ENCODE results near the gene ZYG11A.
A peak's percentile ranks its signal among the peaks of the same experiment; 100 is the strongest.

Gene ZYG11A

GRCh38 chr1:52917156-52917555 is 74.6 kb downstream of the ZYG11A start:
- no peak for TF ChIP-seq CTCF (IDR thresholded peaks at IDR 0.05; ENCODE audit: poor library complexity, severe bottlenecking)
- no peaks in the 10 kb centered on the region for H3K4me1 ChIP-seq (ENCODE audit: insufficient read depth, poor library complexity, severe bottlenecking)
- H3K4me3 ChIP-seq (ENCODE audit: severe bottlenecking), result no peak overlapping the region
- H3K9me3 ChIP-seq (ENCODE audit: severe bottlenecking), result no peaks in the 10 kb centered on the region
- no peaks in the 10 kb centered on the region for H3K27me3 ChIP-seq (ENCODE audit: insufficient read depth, poor library complexity, severe bottlenecking)
- no peaks in the 10 kb centered on the region for H3K36me3 ChIP-seq (ENCODE audit: low read depth)
- ATAC-seq (ENCODE audit: low read depth) (no peak), DNase-seq (ENCODE audit: low spot score) (no peak)
- H3K27ac ChIP-seq (ENCODE audit: poor library complexity, severe bottlenecking), result no peak overlapping the region

- Histone ChIP-seq H3K4me3 (ENCODE audit: severe bottlenecking) (no peak overlapping the region), H3K36me3 (ENCODE audit: low read depth) (no peaks in the 10 kb centered on the region), H3K27me3 (ENCODE audit: insufficient read depth, poor library complexity, severe bottlenecking) (no peaks in the 10 kb centered on the region), H3K27ac (ENCODE audit: poor library complexity, severe bottlenecking) (no peak overlapping the region), H3K9me3 (ENCODE audit: severe bottlenecking) (no peaks in the 10 kb centered on the region), H3K4me1 (ENCODE audit: insufficient read depth, poor library complexity, severe bottlenecking) (no peaks in the 10 kb centered on the region)
- ATAC-seq (ENCODE audit: low read depth) (no peak), DNase-seq (ENCODE audit: low spot score) (no peak)
- TF ChIP-seq CTCF (IDR thresholded peaks at IDR 0.05; ENCODE audit: poor library complexity, severe bottlenecking), result no peak
These were observed 75.0 kb downstream of the ZYG11A start for GRCh38 chr1:52917581-52917980.

- H3K36me3 ChIP-seq (ENCODE audit: low read depth), result no peaks in the 10 kb centered on the region
- no peak for TF ChIP-seq CTCF (IDR thresholded peaks at IDR 0.05; ENCODE audit: poor library complexity, severe bottlenecking)
- H3K27me3 ChIP-seq (ENCODE audit: insufficient read depth, poor library complexity, severe bottlenecking), result no peaks in the 10 kb centered on the region
These were observed 75.6 kb downstream of the ZYG11A start for GRCh38 chr1:52918201-52918600.

GRCh38 chr1:52919051-52919722 is 76.6 kb downstream of the ZYG11A start:
- no peaks in the 10 kb centered on the region for H3K9me3 ChIP-seq (ENCODE audit: severe bottlenecking)
- H3K36me3 ChIP-seq (ENCODE audit: low read depth), result no peaks in the 10 kb centered on the region
- H3K4me1 ChIP-seq (ENCODE audit: insufficient read depth, poor library complexity, severe bottlenecking), result no peaks in the 10 kb centered on the region
- no peaks in the 10 kb centered on the region for H3K27me3 ChIP-seq (ENCODE audit: insufficient read depth, poor library complexity, severe bottlenecking)
- DNase-seq (ENCODE audit: low spot score) (no peak), ATAC-seq (ENCODE audit: low read depth) (peak; percentile 25; the same call in 1 of the 3 replicates)
- TF ChIP-seq CTCF (IDR thresholded peaks at IDR 0.05; ENCODE audit: poor library complexity, severe bottlenecking), result no peak
- no peak overlapping the region for H3K4me3 ChIP-seq (ENCODE audit: severe bottlenecking)
- no peak overlapping the region for H3K27ac ChIP-seq (ENCODE audit: poor library complexity, severe bottlenecking)

More at GRCh38 chr1:52918201-52918600, 75.6 kb downstream of the ZYG11A start:
- DNase-seq (ENCODE audit: low spot score) (no peak), ATAC-seq (ENCODE audit: low read depth) (no peak)
- Histone ChIP-seq H3K4me3 (ENCODE audit: severe bottlenecking) (no peak overlapping the region), H3K4me1 (ENCODE audit: insufficient read depth, poor library complexity, severe bottlenecking) (no peaks in the 10 kb centered on the region), H3K27ac (ENCODE audit: poor library complexity, severe bottlenecking) (no peak overlapping the region), H3K9me3 (ENCODE audit: severe bottlenecking) (no peaks in the 10 kb centered on the region)

- H3K9me3 ChIP-seq (ENCODE audit: severe bottlenecking), result no peaks in the 10 kb centered on the region
- no peak overlapping the region for H3K27ac ChIP-seq (ENCODE audit: poor library complexity, severe bottlenecking)
- H3K27me3 ChIP-seq (ENCODE audit: insufficient read depth, poor library complexity, severe bottlenecking), result no peaks in the 10 kb centered on the region
- H3K4me1 ChIP-seq (ENCODE audit: insufficient read depth, poor library complexity, severe bottlenecking), result no peaks in the 10 kb centered on the region
- no peak overlapping the region for H3K4me3 ChIP-seq (ENCODE audit: severe bottlenecking)
- no peaks in the 10 kb centered on the region for H3K36me3 ChIP-seq (ENCODE audit: low read depth)
- TF ChIP-seq CTCF (IDR thresholded peaks at IDR 0.05; ENCODE audit: poor library complexity, severe bottlenecking), result no peak
- ATAC-seq (ENCODE audit: low read depth) (no peak), DNase-seq (ENCODE audit: low spot score) (no peak)
These were observed 77.3 kb downstream of the ZYG11A start for GRCh38 chr1:52919723-52920483.

Measured in RWPE2 (cell line).